Measurements from ENCODE around the gene KLK14. TPM values are rescaled to one million over a fixed set of nuclear protein-coding genes. Genes with fewer than 3 reads are reported as not detected.

KLK14 gene
- total RNA-seq, 4 donors from 2014 or later: 0.82 TPM; not detected in 3

DNA sequence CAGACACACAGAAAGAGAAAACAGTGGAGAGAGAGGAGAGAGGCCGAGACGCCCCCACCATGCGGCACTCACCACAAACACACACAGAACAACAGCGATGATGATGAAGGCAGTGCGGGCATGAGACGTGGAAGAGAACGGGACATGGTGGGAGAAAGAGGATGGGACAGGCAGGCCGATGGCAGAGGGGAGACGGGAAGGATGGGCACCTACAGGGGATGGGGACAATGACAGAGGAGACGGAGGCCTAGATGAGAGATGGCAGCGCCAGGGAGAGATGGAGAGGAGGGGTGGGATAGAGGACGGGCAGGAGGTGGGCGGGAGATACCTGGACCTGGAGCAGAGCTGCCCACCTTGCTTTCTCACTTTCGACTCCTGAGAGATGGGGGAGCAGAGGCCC is 1.1 kb upstream of the KLK14 start:
- no peak for DNase-seq
- intact Hi-C loops (cut with DNase I; ENCODE audit: low total_unique reads): no loop called here
- 73 to 77% methylated on average over 12 to 14 of the region's 14 CpGs for WGBS, 2 donors (ENCODE audit: low coverage in 1 of 2)
- Histone ChIP-seq H3K27me3 (peaks cover 7% of the 10 kb centered on the region), H3K9me3 (no peaks in the 10 kb centered on the region), H3K36me3 (no peaks in the 10 kb centered on the region), H3K27ac (no peak overlapping the region), H3K4me1 (no peaks in the 10 kb centered on the region), H3K4me3 (no peak overlapping the region)
- in situ Hi-C loops (cut with MboI; ENCODE audit: low pct_ligation_motif_present in 1 of 4, low pct_unique_long_range_greater_than_20kb in 1 of 4, low sequenced_read_pairs in 3 of 4): no loop called here
- TF ChIP-seq POLR2A (IDR thresholded peaks at IDR 0.05) (no peak), POLR2AphosphoS5 (IDR thresholded peaks at IDR 0.05) (no peak), EP300 (IDR thresholded peaks at IDR 0.05; ENCODE audit: low read depth) (no peak)
- TF ChIP-seq, protein P1, sequence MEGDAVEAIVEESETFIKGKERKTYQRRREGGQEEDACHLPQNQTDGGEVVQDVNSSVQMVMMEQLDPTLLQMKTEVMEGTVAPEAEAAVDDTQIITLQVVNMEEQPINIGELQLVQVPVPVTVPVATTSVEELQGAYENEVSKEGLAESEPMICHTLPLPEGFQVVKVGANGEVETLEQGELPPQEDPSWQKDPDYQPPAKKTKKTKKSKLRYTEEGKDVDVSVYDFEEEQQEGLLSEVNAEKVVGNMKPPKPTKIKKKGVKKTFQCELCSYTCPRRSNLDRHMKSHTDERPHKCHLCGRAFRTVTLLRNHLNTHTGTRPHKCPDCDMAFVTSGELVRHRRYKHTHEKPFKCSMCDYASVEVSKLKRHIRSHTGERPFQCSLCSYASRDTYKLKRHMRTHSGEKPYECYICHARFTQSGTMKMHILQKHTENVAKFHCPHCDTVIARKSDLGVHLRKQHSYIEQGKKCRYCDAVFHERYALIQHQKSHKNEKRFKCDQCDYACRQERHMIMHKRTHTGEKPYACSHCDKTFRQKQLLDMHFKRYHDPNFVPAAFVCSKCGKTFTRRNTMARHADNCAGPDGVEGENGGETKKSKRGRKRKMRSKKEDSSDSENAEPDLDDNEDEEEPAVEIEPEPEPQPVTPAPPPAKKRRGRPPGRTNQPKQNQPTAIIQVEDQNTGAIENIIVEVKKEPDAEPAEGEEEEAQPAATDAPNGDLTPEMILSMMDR (IDR thresholded peaks at IDR 0.05): no peak

DNA sequence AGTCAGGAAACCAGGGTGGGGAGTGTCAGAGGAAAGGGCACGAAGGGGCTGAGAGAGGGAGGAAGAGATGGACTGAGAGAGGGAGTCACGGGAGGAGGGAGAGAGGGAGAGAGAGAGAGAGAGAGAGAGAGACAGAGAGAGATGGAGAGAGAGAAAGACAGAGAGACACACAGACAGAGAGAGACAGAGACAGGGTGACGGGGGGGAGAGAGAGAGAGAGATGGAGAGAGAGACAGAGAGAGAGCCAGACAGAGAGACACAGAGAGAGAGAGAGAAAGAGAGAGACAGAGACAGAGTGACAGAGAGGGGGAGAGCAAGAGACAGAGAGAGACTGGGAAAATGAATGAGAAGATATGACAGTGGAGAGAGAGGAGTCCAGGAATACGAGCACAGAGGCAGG is 494 bp upstream of the KLK14 start:
- no peak overlapping the region for H3K4me3 ChIP-seq
- 16 to 37% methylated on average over 4 of the region's 4 CpGs for WGBS, 2 donors (ENCODE audit: low coverage in 1 of 2)
- H3K4me1 ChIP-seq: no peaks in the 10 kb centered on the region
- no peaks in the 10 kb centered on the region for H3K9me3 ChIP-seq
- no peak for DNase-seq
- no peak overlapping the region for H3K27ac ChIP-seq
- in situ Hi-C loops (cut with MboI; ENCODE audit: low pct_ligation_motif_present in 1 of 4, low pct_unique_long_range_greater_than_20kb in 1 of 4, low sequenced_read_pairs in 3 of 4): no loop called here
- H3K27me3 ChIP-seq: peaks cover 7% of the 10 kb centered on the region
- no peaks in the 10 kb centered on the region for H3K36me3 ChIP-seq
- intact Hi-C loops (cut with DNase I; ENCODE audit: low total_unique reads): no loop called here
- TF ChIP-seq POLR2A (IDR thresholded peaks at IDR 0.05) (no peak), EP300 (IDR thresholded peaks at IDR 0.05; ENCODE audit: low read depth) (no peak), POLR2AphosphoS5 (IDR thresholded peaks at IDR 0.05) (no peak)
- TF ChIP-seq, protein P1 (IDR thresholded peaks at IDR 0.05): no peak

DNA sequence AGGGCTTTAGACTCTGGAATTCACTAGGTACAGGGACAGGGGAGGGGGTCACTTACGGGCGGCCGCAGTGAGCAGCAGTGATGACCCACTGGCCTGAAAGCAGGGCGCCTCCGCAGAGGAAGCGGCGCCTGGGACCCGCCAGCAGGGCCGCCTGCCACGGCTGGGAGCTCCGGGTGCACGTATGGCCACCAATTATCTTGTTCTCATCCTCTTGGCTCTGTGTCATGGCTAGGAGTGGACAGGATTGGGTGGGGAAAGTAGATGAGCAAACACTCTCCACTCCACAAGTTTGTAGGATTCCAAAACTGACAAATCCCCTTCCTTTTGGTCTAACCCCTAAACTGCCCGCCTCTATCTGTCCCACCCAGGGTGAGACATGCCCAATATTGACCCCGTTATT is 1.2 kb downstream of the KLK14 start:
- in situ Hi-C loops (cut with MboI; ENCODE audit: low pct_ligation_motif_present in 1 of 4, low pct_unique_long_range_greater_than_20kb in 1 of 4, low sequenced_read_pairs in 3 of 4) (no loop called here), intact Hi-C loops (cut with DNase I; ENCODE audit: low total_unique reads) (no loop called here)
- no peak for DNase-seq
- Histone ChIP-seq H3K4me3 (no peak overlapping the region), H3K36me3 (no peaks in the 10 kb centered on the region), H3K27ac (no peak overlapping the region), H3K9me3 (no peaks in the 10 kb centered on the region), H3K4me1 (no peaks in the 10 kb centered on the region), H3K27me3 (peaks cover 7% of the 10 kb centered on the region)
- 89 to 100% methylated on average over 1 to 14 of the region's 14 CpGs for WGBS, 2 donors (ENCODE audit: low coverage in 1 of 2)
- TF ChIP-seq, protein P1 (IDR thresholded peaks at IDR 0.05): no peak
- TF ChIP-seq POLR2AphosphoS5 (IDR thresholded peaks at IDR 0.05) (no peak), POLR2A (IDR thresholded peaks at IDR 0.05) (no peak), EP300 (IDR thresholded peaks at IDR 0.05; ENCODE audit: low read depth) (no peak)

DNA sequence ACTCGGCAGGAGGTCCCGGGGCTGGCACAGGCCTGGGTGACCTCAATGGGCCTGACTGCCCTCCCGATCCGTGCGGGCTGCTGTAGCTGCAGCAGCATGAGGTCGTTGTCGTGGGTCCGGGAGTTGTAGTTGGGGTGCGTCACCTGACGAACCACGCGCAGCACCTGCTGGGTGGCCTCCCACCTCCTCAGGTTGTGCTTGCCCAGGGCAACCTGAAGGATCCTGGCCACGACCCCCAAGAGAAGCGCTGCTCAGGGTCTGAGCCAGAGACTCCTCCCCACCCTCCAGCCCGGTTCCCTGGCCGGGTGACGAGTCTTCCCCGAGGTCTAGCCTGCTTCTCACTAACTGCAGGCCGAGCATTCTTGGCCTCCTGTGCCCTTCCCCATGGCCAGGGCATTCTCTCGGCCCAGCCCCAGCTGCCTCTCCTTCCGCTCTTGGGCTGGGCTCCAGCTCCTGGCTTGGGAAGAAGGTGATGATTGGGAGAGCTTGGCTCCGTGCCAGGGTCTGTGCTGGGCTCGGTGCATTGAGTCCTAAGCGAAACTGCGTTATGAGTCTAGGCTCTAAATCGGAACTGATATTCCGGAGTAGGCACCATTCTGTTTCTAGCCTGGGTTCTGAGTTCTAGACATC is 3.1 kb downstream of the KLK14 start:
- Histone ChIP-seq H3K4me1 (no peaks in the 10 kb centered on the region), H3K27ac (no peak overlapping the region), H3K9me3 (no peaks in the 10 kb centered on the region), H3K36me3 (no peaks in the 10 kb centered on the region), H3K4me3 (no peak overlapping the region), H3K27me3 (peaks cover 10% of the 10 kb centered on the region)
- in situ Hi-C loops (cut with MboI; ENCODE audit: low pct_ligation_motif_present in 1 of 4, low pct_unique_long_range_greater_than_20kb in 1 of 4, low sequenced_read_pairs in 3 of 4): no loop called here
- DNase-seq: no peak
- no peak for TF ChIP-seq POLR2AphosphoS5 (IDR thresholded peaks at IDR 0.05)
- TF ChIP-seq EP300 (IDR thresholded peaks at IDR 0.05; ENCODE audit: low read depth): no peak
- TF ChIP-seq POLR2A (IDR thresholded peaks at IDR 0.05): no peak
- TF ChIP-seq, protein P1 (IDR thresholded peaks at IDR 0.05): no peak
- intact Hi-C loops (cut with DNase I; ENCODE audit: low total_unique reads): no loop called here
- 88% methylated on average over 25 of the region's 27 CpGs; no CpG with 5 or more reads in 1 of the 2 donors for WGBS, 2 donors (ENCODE audit: low coverage in 1 of 2)
